Measurements from ENCODE around the gene SAMD4B. TPM values are rescaled to one million over a fixed set of nuclear protein-coding genes. Genes with fewer than 3 reads are reported as not detected.
"Not testable (repeated sequence)": the region's sequence is repeated elsewhere in the genome, so short reads cannot be mapped to it uniquely, and the experiment has no call there.

SAMD4B gene
- total and polyA plus RNA-seq, 2 experiments from 2014 or later: 54.8 to 61.0 TPM

- H3K9me2 ChIP-seq (replicated peaks; ENCODE audit: insufficient read depth): no peaks in the 10 kb centered on the region
- H3K9me3 ChIP-seq (ENCODE audit: low read depth): no peaks in the 10 kb centered on the region
- no peak overlapping the region for H3K4me3 ChIP-seq
- TF ChIP-seq EZH2phosphoT487 (IDR thresholded peaks at IDR 0.05; ENCODE audit: low read depth, severe bottlenecking, unreplicated experiment) (no peak), CTCF (IDR thresholded peaks at IDR 0.05; ENCODE audit: poor library complexity) (no peak), EZH2 (IDR thresholded peaks at IDR 0.05; ENCODE audit: borderline replicate concordance) (no peak)
- H2AFZ ChIP-seq: no peak overlapping the region
- no peaks in the 10 kb centered on the region for H3K36me3 ChIP-seq (replicated peaks; ENCODE audit: insufficient read depth, low read depth)
- 95% methylated on average over 7 of the region's 7 CpGs for WGBS (ENCODE audit: low lambda C conversion rate, missing lambda C conversion rate)
- H3K4me2 ChIP-seq: no peak overlapping the region
- no peaks in the 10 kb centered on the region for H3K79me2 ChIP-seq
- no peak overlapping the region for H3K27ac ChIP-seq
- H4K20me1 ChIP-seq (ENCODE audit: insufficient read depth, poor library complexity, severe bottlenecking): no peaks in the 10 kb centered on the region
- no peak for DNase-seq (ENCODE audit: low spot score)
- H3K4me1 ChIP-seq (ENCODE audit: insufficient read depth): no peaks in the 10 kb centered on the region
- no peaks in the 10 kb centered on the region for H3K27me3 ChIP-seq
These were observed 12.3 kb upstream of the SAMD4B start for GRCh38 chr19:39329948-39330347.

- no peaks in the 10 kb centered on the region for H3K9me3 ChIP-seq (ENCODE audit: low read depth)
- no peaks in the 10 kb centered on the region for H3K36me3 ChIP-seq (replicated peaks; ENCODE audit: insufficient read depth, low read depth)
- no peaks in the 10 kb centered on the region for H3K9me2 ChIP-seq (replicated peaks; ENCODE audit: insufficient read depth)
- no peaks in the 10 kb centered on the region for H3K4me1 ChIP-seq (ENCODE audit: insufficient read depth)
- H3K27me3 ChIP-seq: no peaks in the 10 kb centered on the region
- TF ChIP-seq CTCF (IDR thresholded peaks at IDR 0.05; ENCODE audit: poor library complexity) (no peak), EZH2phosphoT487 (IDR thresholded peaks at IDR 0.05; ENCODE audit: low read depth, severe bottlenecking, unreplicated experiment) (no peak), EZH2 (IDR thresholded peaks at IDR 0.05; ENCODE audit: borderline replicate concordance) (no peak)
- no peak overlapping the region for H3K4me2 ChIP-seq
- 91% methylated on average over 7 of the region's 7 CpGs for WGBS (ENCODE audit: low lambda C conversion rate, missing lambda C conversion rate)
- DNase-seq (ENCODE audit: low spot score): no peak
- no peaks in the 10 kb centered on the region for H4K20me1 ChIP-seq (ENCODE audit: insufficient read depth, poor library complexity, severe bottlenecking)
- no peak overlapping the region for H3K27ac ChIP-seq
- no peaks in the 10 kb centered on the region for H3K79me2 ChIP-seq
- H2AFZ ChIP-seq: no peak overlapping the region
- H3K4me3 ChIP-seq: no peak overlapping the region
These were observed 9.9 kb upstream of the SAMD4B start for GRCh38 chr19:39332293-39332692.

GRCh38 chr19:39332738-39333137, 9.5 kb upstream of the SAMD4B start:
- H3K27me3 ChIP-seq; H3K27ac ChIP-seq; H4K20me1 ChIP-seq (ENCODE audit: insufficient read depth, poor library complexity, severe bottlenecking); H3K36me3 ChIP-seq (replicated peaks; ENCODE audit: insufficient read depth, low read depth); H2AFZ ChIP-seq; H3K4me2 ChIP-seq; H3K9me2 ChIP-seq (replicated peaks; ENCODE audit: insufficient read depth); H3K9me3 ChIP-seq (ENCODE audit: low read depth); H3K4me3 ChIP-seq; H3K4me1 ChIP-seq (ENCODE audit: insufficient read depth); H3K79me2 ChIP-seq; DNase-seq (ENCODE audit: low spot score): not testable (repeated sequence)
- WGBS (ENCODE audit: low lambda C conversion rate, missing lambda C conversion rate): 78% methylated on average over 6 of the region's 6 CpGs

- H3K4me2 ChIP-seq: no peak overlapping the region
- TF ChIP-seq CTCF (IDR thresholded peaks at IDR 0.05; ENCODE audit: poor library complexity): no peak
- no peak for TF ChIP-seq EZH2 (IDR thresholded peaks at IDR 0.05; ENCODE audit: borderline replicate concordance)
- no peak for TF ChIP-seq EZH2phosphoT487 (IDR thresholded peaks at IDR 0.05; ENCODE audit: low read depth, severe bottlenecking, unreplicated experiment)
These were observed 8.7 kb upstream of the SAMD4B start for GRCh38 chr19:39333507-39333906.

More at GRCh38 chr19:39333507-39333906, 8.7 kb upstream of the SAMD4B start:
- no peaks in the 10 kb centered on the region for H3K9me2 ChIP-seq (replicated peaks; ENCODE audit: insufficient read depth)
- no peak overlapping the region for H3K4me3 ChIP-seq
- H3K79me2 ChIP-seq: no peaks in the 10 kb centered on the region
- H3K9me3 ChIP-seq (ENCODE audit: low read depth): no peaks in the 10 kb centered on the region
- 92% methylated on average over 6 of the region's 6 CpGs for WGBS (ENCODE audit: low lambda C conversion rate, missing lambda C conversion rate)
- no peaks in the 10 kb centered on the region for H3K36me3 ChIP-seq (replicated peaks; ENCODE audit: insufficient read depth, low read depth)
- H3K27me3 ChIP-seq: no peaks in the 10 kb centered on the region
- DNase-seq (ENCODE audit: low spot score): no peak
- H3K4me1 ChIP-seq (ENCODE audit: insufficient read depth): no peaks in the 10 kb centered on the region
- no peak overlapping the region for H3K27ac ChIP-seq
- H2AFZ ChIP-seq: no peak overlapping the region
- no peaks in the 10 kb centered on the region for H4K20me1 ChIP-seq (ENCODE audit: insufficient read depth, poor library complexity, severe bottlenecking)

Data from hepatocyte (in vitro differentiated cells).